HG03575 (cell line): ENCODE data around the gene IGF2.

Experiments used
- ATAC-seq: cut with Tn5 transposase; IDR thresholded peaks from one replicate; pipeline ENCODE4 v1.9.1; 2021; ENCODE audit not compliant: unreplicated experiment, insufficient number of reproducible peaks, low FRiP score; ENCODE audit errors: extremely low read depth

Gene IGF2

GRCh38 chr11:2139621-2140337 lies 590 bp upstream of the IGF2 start:
- ATAC-seq = no peak

GRCh38 chr11:2138431-2139122 lies 612 bp downstream of the IGF2 start:
- no peak for ATAC-seq

- no peak for ATAC-seq
Measured at GRCh38 chr11:2138068-2138430, 1.1 kb downstream of the IGF2 start.

GRCh38 chr11:2137202-2138067 lies 1.8 kb downstream of the IGF2 start:
- ATAC-seq = no peak

- ATAC-seq = no peak
Measured at GRCh38 chr11:2136952-2137201, 2.3 kb downstream of the IGF2 start.

GRCh38 chr11:2136209-2136951 lies 2.8 kb downstream of the IGF2 start:
- no peak for ATAC-seq

- ATAC-seq = no peak
Measured at GRCh38 chr11:2135648-2136201, 3.5 kb downstream of the IGF2 start.

- no peak for ATAC-seq
Measured at GRCh38 chr11:2135018-2135569, 4.1 kb downstream of the IGF2 start.

GRCh38 chr11:2134022-2135010 lies 4.9 kb downstream of the IGF2 start:
- ATAC-seq = no peak

- ATAC-seq = no peak
Measured at GRCh38 chr11:2133241-2134021, 5.8 kb downstream of the IGF2 start.

GRCh38 chr11:2132874-2133240 lies 6.3 kb downstream of the IGF2 start:
- ATAC-seq = no peak

GRCh38 chr11:2132246-2132645 lies 6.9 kb downstream of the IGF2 start:
- no peak for ATAC-seq

GRCh38 chr11:2131371-2132236 lies 7.6 kb downstream of the IGF2 start:
- ATAC-seq = no peak

- no peak for ATAC-seq
Measured at GRCh38 chr11:2130881-2131352, 8.3 kb downstream of the IGF2 start.

GRCh38 chr11:2129699-2130366 lies 9.4 kb downstream of the IGF2 start:
- ATAC-seq = no peak

GRCh38 chr11:2129308-2129698 lies 9.9 kb downstream of the IGF2 start:
- no peak for ATAC-seq
